ENCODE measurements around the gene PRKAR1A. TPM values are rescaled to one million over a fixed set of nuclear protein-coding genes. Genes with fewer than 3 reads are reported as not detected.

The PRKAR1A gene
- total and polyA plus RNA-seq, 2 of the 8 experiments (the other 6 are each of a cell fraction or from before 2014, with no cell fraction given): 39.3 to 149 TPM

DNA sequence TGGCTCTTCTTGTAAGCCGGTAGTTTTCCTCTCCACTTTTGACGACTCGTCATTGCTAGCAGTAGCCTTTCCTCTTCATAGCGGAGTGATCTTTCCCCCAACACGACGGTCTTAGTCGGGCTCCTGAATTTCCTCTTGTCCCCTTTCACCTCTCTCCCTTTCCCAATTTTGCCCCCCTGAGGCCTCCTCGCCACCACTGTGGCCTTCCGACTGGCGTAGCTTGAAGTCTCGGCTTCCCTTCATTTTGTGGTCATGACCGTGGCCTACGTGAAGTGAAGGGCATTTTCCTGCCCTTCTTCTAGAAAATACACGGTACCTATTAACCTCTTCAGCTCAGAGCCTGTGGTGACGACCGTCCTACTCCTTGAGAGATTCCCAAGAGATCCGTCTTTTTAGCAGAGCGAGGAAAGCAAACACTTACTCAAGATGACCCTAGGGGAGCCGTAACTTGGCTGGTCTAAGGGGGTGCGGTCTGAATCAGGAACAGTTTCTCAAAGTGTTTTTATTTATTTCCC is 787 bp downstream of the PRKAR1A start:
- POLR2A ChIA-PET (ENCODE audit: partially characterized antibody): interaction anchor here (0.6 to 2.0 kb wide), 11 partner anchors 9 to 480 kb away, joined by 3 to 9 read pairs (median 4); partner anchors contain the start of gene WIPI1
- Histone ChIP-seq H2BK20ac (ENCODE audit: low read length) (no peak overlapping the region), H3K23ac (ENCODE audit: insufficient read length) (no peak overlapping the region), H3K23me2 (ENCODE audit: low read depth, low read length) (peaks cover 5% of the 10 kb centered on the region), H2BK120ac (replicated peaks; ENCODE audit: low read depth, low read length) (no peak overlapping the region), H3K9ac (replicated peaks in 1 of 4; ENCODE audit: extremely low read depth in 1 of 4, low read depth in 3 of 4, low read length in 3 of 4) (peak overlapping the region; percentile 83 to 96 (median 94)), H3K27ac (ENCODE audit: low read depth, low read length) (peak overlapping the region; percentile 99), H3K27me3 (replicated peaks in 1 of 4; ENCODE audit: control insufficient read depth in 3 of 4, extremely low read depth in 1 of 4, insufficient read depth in 3 of 4, low read length in 3 of 4) (no peaks in the 10 kb centered on the region), H2BK15ac (ENCODE audit: low read length) (peak overlapping the region; percentile 32; the same call in 1 of the 2 replicates), H3K4me3 (ENCODE audit: extremely low read depth in 1 of 4, insufficient read depth in 2 of 4, low read depth in 3 of 4, low read length in 4 of 4) (peak overlapping the region; percentile 85 to 95 (median 90)), H4K91ac (replicated peaks; ENCODE audit: insufficient read length, low read length) (no peak overlapping the region), H3K4me1 (replicated peaks in 1 of 4; ENCODE audit: control insufficient read depth in 3 of 4, insufficient read depth in 4 of 4, low read length in 3 of 4) (peaks cover 0 to 7% (median 2%) of the 10 kb centered on the region in 4 experiments; a peak in 4 of 7 replicates), H2AK5ac (ENCODE audit: low read depth, low read length) (peak overlapping the region; percentile 40; the same call in 1 of the 2 replicates), H2BK12ac (ENCODE audit: low read depth, low read length) (peak overlapping the region; percentile 32; the same call in 1 of the 2 replicates), H3K56ac (replicated peaks; ENCODE audit: insufficient read length, low read depth, low read length) (peak overlapping the region; percentile 63), H3K4ac (replicated peaks; ENCODE audit: insufficient read length, low read depth, low read length) (peak overlapping the region; percentile 36), H4K20me1 (replicated peaks in 1 of 2; ENCODE audit: control insufficient read depth in 1 of 2, insufficient read depth in 2 of 2, low read length in 2 of 2) (peaks cover 2 to 3% of the 10 kb centered on the region in 2 experiments), H4K5ac (ENCODE audit: insufficient read length, low read depth, low read length) (peak overlapping the region; percentile 63), H3K36me3 (ENCODE audit: control insufficient read depth in 2 of 4, insufficient read depth in 4 of 4, low read length in 3 of 4) (peaks cover 3 to 29% (median 17%) of the 10 kb centered on the region in 4 experiments; a peak in 6 of 8 replicates), H3K79me2 (ENCODE audit: control insufficient read depth in 1 of 2, insufficient read depth in 2 of 2, low read length in 2 of 2) (peaks cover 4 to 52% of the 10 kb centered on the region in 2 experiments; a peak in 3 of 4 replicates), H3K4me2 (ENCODE audit: insufficient read depth in 1 of 2, low read depth in 2 of 2, low read length in 2 of 2) (peak overlapping the region; percentile 83 to 94), H2BK5ac (ENCODE audit: low read depth, low read length) (peak overlapping the region; percentile 74), H3K9me3 (ENCODE audit: insufficient read depth in 2 of 2, low read depth in 1 of 2, low read length in 1 of 2) (peaks cover 6 to 8% of the 10 kb centered on the region in 2 experiments; a peak in 3 of 4 replicates), H3K14ac (ENCODE audit: insufficient read length) (no peak overlapping the region), H3K79me1 (ENCODE audit: low read depth, low read length) (peaks cover 2% of the 10 kb centered on the region), H3K18ac (ENCODE audit: extremely low read depth, low read length) (peak overlapping the region; percentile 26), H2AFZ (ENCODE audit: low read length) (no peak overlapping the region), H4K8ac (ENCODE audit: extremely low read depth, insufficient read depth, low read length) (peak overlapping the region; percentile 99; the same call in 1 of the 2 replicates)
- CTCF ChIA-PET (ENCODE audit: partially characterized antibody): no interaction called here
- FAIRE-seq (no peak), DNase-seq (ENCODE audit: low read depth in 1 of 2, low spot score in 2 of 2) (no peak)
- 3% methylated on average over 20 of the region's 20 CpGs; no CpG with 5 or more reads in 1 of the 2 experiments for WGBS, 2 experiments (ENCODE audit: extremely low coverage in 1 of 2, insufficient coverage in 1 of 2, insufficient read length in 1 of 2, insufficient replicate concordance in 2 of 2, low coverage in 1 of 2, low lambda C conversion rate in 2 of 2, missing lambda C conversion rate in 1 of 2)
- no peak for TF ChIP-seq SIRT6 (IDR thresholded peaks at IDR 0.05; ENCODE audit: low read length)
